ENCODE measurements around the gene CDH24. TPM values are rescaled to one million over a fixed set of nuclear protein-coding genes. Genes with fewer than 3 reads are reported as not detected.

The CDH24 gene
- polyA plus RNA-seq, 1 donor (not counting 4 experiments of a cell fraction or from before 2014, with no cell fraction given) = 3.9 TPM

DNA sequence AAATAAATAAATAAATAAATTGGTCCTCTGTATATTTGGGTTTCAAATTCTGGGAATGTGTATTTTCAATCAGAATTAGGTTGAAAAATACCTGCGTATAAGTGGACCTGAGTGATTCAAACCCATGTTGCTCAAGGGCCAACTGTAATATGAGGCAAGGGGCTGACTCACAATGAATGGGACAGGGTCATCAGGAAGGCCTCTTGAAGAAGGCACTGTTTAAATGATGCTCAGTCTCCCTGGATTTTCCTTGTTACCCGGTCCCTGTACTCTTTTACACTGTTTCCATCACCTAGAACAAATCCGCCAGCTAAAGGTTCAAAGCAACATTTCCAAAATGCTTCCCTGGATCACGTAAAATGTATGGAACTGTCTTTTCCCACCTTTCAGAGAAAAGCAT lies 26.4 kb downstream of the CDH24 start:
- H3K4me3 ChIP-seq (ENCODE audit: control insufficient read depth in 2 of 3, extremely low read depth in 1 of 3, insufficient read depth in 2 of 3, low read depth in 1 of 3, low read length in 3 of 3) = no peak overlapping the region
- FAIRE-seq (no peak), DNase-seq (ENCODE audit: low read depth, low spot score) (no peak)
- dilution Hi-C loops (cut with MboI; ENCODE audit: extremely low pct_ligation_motif_present, low sequenced_read_pairs) = no loop called here
- H3K9me1 ChIP-seq (ENCODE audit: control insufficient read depth, extremely low read depth, insufficient read depth, low read length) = no peaks in the 10 kb centered on the region
- TF ChIP-seq EZH2 (IDR thresholded peaks at IDR 0.05; ENCODE audit: low read length) = no peak
- TF ChIP-seq, protein P1, sequence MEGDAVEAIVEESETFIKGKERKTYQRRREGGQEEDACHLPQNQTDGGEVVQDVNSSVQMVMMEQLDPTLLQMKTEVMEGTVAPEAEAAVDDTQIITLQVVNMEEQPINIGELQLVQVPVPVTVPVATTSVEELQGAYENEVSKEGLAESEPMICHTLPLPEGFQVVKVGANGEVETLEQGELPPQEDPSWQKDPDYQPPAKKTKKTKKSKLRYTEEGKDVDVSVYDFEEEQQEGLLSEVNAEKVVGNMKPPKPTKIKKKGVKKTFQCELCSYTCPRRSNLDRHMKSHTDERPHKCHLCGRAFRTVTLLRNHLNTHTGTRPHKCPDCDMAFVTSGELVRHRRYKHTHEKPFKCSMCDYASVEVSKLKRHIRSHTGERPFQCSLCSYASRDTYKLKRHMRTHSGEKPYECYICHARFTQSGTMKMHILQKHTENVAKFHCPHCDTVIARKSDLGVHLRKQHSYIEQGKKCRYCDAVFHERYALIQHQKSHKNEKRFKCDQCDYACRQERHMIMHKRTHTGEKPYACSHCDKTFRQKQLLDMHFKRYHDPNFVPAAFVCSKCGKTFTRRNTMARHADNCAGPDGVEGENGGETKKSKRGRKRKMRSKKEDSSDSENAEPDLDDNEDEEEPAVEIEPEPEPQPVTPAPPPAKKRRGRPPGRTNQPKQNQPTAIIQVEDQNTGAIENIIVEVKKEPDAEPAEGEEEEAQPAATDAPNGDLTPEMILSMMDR (optimal IDR thresholded peaks at IDR 0.05 in 1 of 3, IDR thresholded peaks at IDR 0.05 in 1 of 3, conservative IDR thresholded peaks at IDR 0.05 in 1 of 3; ENCODE audit: extremely low read depth in 1 of 3, insufficient read depth in 2 of 3, low read length in 3 of 3) = no peak
- H2AFZ ChIP-seq (ENCODE audit: control insufficient read depth, low read length) = no peak overlapping the region
- no peak overlapping the region for H3K4me2 ChIP-seq (ENCODE audit: control insufficient read depth, extremely low read depth, insufficient read depth, low read depth, low read length)
- H3K79me2 ChIP-seq (ENCODE audit: control insufficient read depth, insufficient read depth, low read length) = peaks cover 38% of the 10 kb centered on the region
- no peaks in the 10 kb centered on the region for H3K9me3 ChIP-seq (ENCODE audit: control insufficient read depth, low read depth, low read length)
- H3K9ac ChIP-seq (ENCODE audit: control insufficient read depth, extremely low read depth, insufficient read depth, low read length) = no peak overlapping the region
- peaks cover 8 to 14% of the 10 kb centered on the region in 2 experiments for H3K36me3 ChIP-seq (ENCODE audit: control insufficient read depth in 2 of 2, extremely low read depth in 1 of 2, insufficient read depth in 2 of 2, low read length in 2 of 2)
- H4K20me1 ChIP-seq (ENCODE audit: control insufficient read depth, extremely low read depth, insufficient read depth, low read length) = no peaks in the 10 kb centered on the region
- H3K27ac ChIP-seq (ENCODE audit: control insufficient read depth, insufficient read depth, low read length) = no peak overlapping the region
- peaks cover 10% of the 10 kb centered on the region for H3K4me1 ChIP-seq (ENCODE audit: control insufficient read depth, extremely low read depth, insufficient read depth, low read length)
- no peaks in the 10 kb centered on the region for H3K27me3 ChIP-seq (ENCODE audit: control insufficient read depth, extremely low read depth, insufficient read depth, low read length)

DNA sequence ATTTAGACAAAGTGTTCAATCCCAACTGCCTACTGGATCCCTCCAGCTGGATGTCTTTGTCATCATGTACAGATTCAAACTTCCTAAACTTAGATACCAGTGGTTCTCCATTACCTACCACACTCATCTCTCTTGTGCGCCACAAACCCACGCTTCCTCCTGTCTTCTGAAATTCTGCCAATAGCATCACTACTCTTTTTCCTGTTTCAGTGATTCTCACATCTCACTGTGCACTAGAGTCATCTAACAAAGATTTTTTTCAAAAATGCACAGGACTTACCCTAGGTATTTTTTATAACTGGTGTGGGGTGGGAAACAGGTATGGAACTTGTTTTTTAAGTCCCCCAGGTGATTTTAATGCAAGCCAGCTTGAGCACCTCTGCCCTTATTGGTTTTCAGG lies 28.5 kb downstream of the CDH24 start:
- H3K36me3 ChIP-seq (ENCODE audit: control insufficient read depth in 2 of 2, extremely low read depth in 1 of 2, insufficient read depth in 2 of 2, low read length in 2 of 2) = peaks cover 14 to 17% of the 10 kb centered on the region in 2 experiments
- dilution Hi-C loops (cut with MboI; ENCODE audit: extremely low pct_ligation_motif_present, low sequenced_read_pairs) = no loop called here

More for the DNA sequence above, 28.5 kb downstream of the CDH24 start:
- no peak overlapping the region for H3K9ac ChIP-seq (ENCODE audit: control insufficient read depth, extremely low read depth, insufficient read depth, low read length)
- peaks cover 29% of the 10 kb centered on the region for H3K79me2 ChIP-seq (ENCODE audit: control insufficient read depth, insufficient read depth, low read length)
- H3K9me1 ChIP-seq (ENCODE audit: control insufficient read depth, extremely low read depth, insufficient read depth, low read length) = no peaks in the 10 kb centered on the region
- no peaks in the 10 kb centered on the region for H3K27me3 ChIP-seq (ENCODE audit: control insufficient read depth, extremely low read depth, insufficient read depth, low read length)
- FAIRE-seq (no peak), DNase-seq (ENCODE audit: low read depth, low spot score) (no peak)
- no peak overlapping the region for H3K4me3 ChIP-seq (ENCODE audit: control insufficient read depth in 2 of 3, extremely low read depth in 1 of 3, insufficient read depth in 2 of 3, low read depth in 1 of 3, low read length in 3 of 3)
- peaks cover 7% of the 10 kb centered on the region for H3K4me1 ChIP-seq (ENCODE audit: control insufficient read depth, extremely low read depth, insufficient read depth, low read length)
- H3K4me2 ChIP-seq (ENCODE audit: control insufficient read depth, extremely low read depth, insufficient read depth, low read depth, low read length) = no peak overlapping the region
- no peak for TF ChIP-seq EZH2 (IDR thresholded peaks at IDR 0.05; ENCODE audit: low read length)
- TF ChIP-seq, protein P1 (optimal IDR thresholded peaks at IDR 0.05 in 1 of 3, IDR thresholded peaks at IDR 0.05 in 1 of 3, conservative IDR thresholded peaks at IDR 0.05 in 1 of 3; ENCODE audit: extremely low read depth in 1 of 3, insufficient read depth in 2 of 3, low read length in 3 of 3) = no peak
- no peaks in the 10 kb centered on the region for H4K20me1 ChIP-seq (ENCODE audit: control insufficient read depth, extremely low read depth, insufficient read depth, low read length)
- H3K27ac ChIP-seq (ENCODE audit: control insufficient read depth, insufficient read depth, low read length) = no peak overlapping the region
- no peaks in the 10 kb centered on the region for H3K9me3 ChIP-seq (ENCODE audit: control insufficient read depth, low read depth, low read length)
- no peak overlapping the region for H2AFZ ChIP-seq (ENCODE audit: control insufficient read depth, low read length)
